ENCODE data around the gene LDLRAD1.

The LDLRAD1 gene, protein sequence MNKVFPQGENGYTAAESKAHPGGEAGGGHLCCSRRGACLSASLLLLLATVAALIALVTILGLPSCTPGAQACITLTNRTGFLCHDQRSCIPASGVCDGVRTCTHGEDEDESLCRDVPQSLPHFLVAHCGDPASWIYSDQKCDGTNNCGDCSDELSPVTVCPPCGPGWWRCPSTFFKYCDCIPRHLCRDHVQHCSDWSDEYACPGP

GRCh38 chr1:54017979-54018378 lies at the start of gene LDLRAD1:
LDLRAD1 (minus strand) TSS chr1:54018186; CDS start chr1:54018112, 74 bp downstream.
- DNase-seq (ENCODE audit: extremely low spot score): no peak
- ChIA-PET POLR2A (no interaction called here), CTCF (no interaction called here)
- no peak for TF ChIP-seq CTCF (IDR thresholded peaks at IDR 0.05; ENCODE audit: control extremely low read depth, extremely low read depth, low read depth, missing control alignments)

GRCh38 chr1:54064299-54064698 lies 46.3 kb upstream of the LDLRAD1 start:
- CTCF ChIA-PET: interaction anchor here (1.5 kb wide), 1 partner anchor 7 kb away, joined by 4 read pairs; no protein-coding TSS in a partner anchor
- no peak for TF ChIP-seq CTCF (IDR thresholded peaks at IDR 0.05; ENCODE audit: control extremely low read depth, extremely low read depth, low read depth, missing control alignments)
- no peak for DNase-seq (ENCODE audit: extremely low spot score)
- POLR2A ChIA-PET: no interaction called here

- ChIA-PET CTCF (interaction anchor here (1.0 to 1.4 kb wide), 3 partner anchors 15 to 110 kb away, joined by 3 to 4 read pairs (median 3); no protein-coding TSS in a partner anchor), POLR2A (no interaction called here)
- DNase-seq (ENCODE audit: extremely low spot score): peak; percentile 20
- TF ChIP-seq CTCF (IDR thresholded peaks at IDR 0.05; ENCODE audit: control extremely low read depth, extremely low read depth, low read depth, missing control alignments): no peak
Measured at GRCh38 chr1:54054438-54054749, 36.4 kb upstream of the LDLRAD1 start.

GRCh38 chr1:54053745-54054437 lies 35.9 kb upstream of the LDLRAD1 start:
- no peak for TF ChIP-seq CTCF (IDR thresholded peaks at IDR 0.05; ENCODE audit: control extremely low read depth, extremely low read depth, low read depth, missing control alignments)
- ChIA-PET CTCF (interaction anchor here (1.0 to 2.0 kb wide), 7 partner anchors 16 to 195 kb away, joined by 3 to 6 read pairs (median 3); no protein-coding TSS in a partner anchor), POLR2A (interaction anchor here (1.5 kb wide), 1 partner anchor 109 kb away, joined by 3 read pairs; the partner anchor contains the start of gene IFT25)
- peak; percentile 7 for DNase-seq (ENCODE audit: extremely low spot score)

DNA sequence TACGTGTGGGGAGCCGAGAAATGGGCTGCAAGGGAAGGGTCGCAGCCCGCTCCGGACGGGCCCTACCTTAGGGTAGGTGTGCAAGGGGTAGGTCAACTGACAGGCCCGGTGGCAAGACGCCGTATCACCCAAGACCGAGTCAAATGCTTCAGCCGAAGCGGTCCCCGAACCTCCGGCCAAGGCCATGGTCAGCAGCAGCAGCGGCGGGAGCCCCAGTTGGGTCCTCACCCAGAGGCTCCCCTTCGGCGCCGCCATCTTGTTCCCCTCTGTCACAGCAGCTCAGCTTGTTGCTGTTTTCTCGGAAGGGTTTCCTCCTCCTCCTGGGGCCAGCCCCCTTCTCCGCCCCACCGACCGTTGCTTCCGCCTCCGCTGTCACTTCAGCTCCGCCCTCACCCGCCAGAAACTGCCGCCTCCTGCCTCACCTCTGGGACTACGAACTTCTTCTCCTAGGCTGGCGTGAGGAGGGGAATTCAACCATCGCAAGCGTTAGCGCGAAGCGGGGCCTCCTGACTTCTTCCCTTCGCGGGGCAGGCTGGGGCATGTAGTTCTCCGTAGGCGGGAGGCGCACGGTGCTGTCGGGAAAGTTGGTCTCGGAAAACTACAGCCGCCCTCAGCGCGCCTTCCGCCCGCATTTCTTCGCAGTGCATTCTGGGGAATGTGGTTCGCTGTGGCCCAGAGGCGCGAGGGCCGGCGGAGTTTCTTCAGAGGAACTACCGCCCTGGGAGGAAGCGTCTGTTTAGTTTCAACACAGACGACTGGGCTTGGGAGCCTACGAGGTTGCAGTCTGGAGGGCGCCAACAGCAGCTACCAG lies 35.2 kb upstream of the LDLRAD1 start, which contains the start of the genes TCEANC2 and TMEM59:
TSS of gene TCEANC2 (plus strand) at position 675 of the 811 bp plus-strand sequence. CDS start 815 bp downstream, outside the sequence.
TSS of gene TMEM59 (minus strand) at position 271 of the 811 bp plus-strand sequence. CDS start at position 255, 16 bp downstream.
- peak; percentile 93 for DNase-seq (ENCODE audit: extremely low spot score)
- CTCF ChIA-PET: interaction anchor here (0.7 to 2.0 kb wide), 10 partner anchors 8 to 436 kb away, joined by 3 to 12 read pairs (median 4); no protein-coding TSS in a partner anchor
- POLR2A ChIA-PET: interaction anchor here (0.6 to 1.5 kb wide), 3 partner anchors 12 to 354 kb away, joined by 3 to 4 read pairs (median 4); partner anchors contain the start of genes IFT25 and SSBP3
- no peak for TF ChIP-seq CTCF (IDR thresholded peaks at IDR 0.05; ENCODE audit: control extremely low read depth, extremely low read depth, low read depth, missing control alignments)

All from GM10248 (cell line).